PC-3 (cell line): ENCODE measurements around the gene CCR6. TPM values are rescaled to one million over a fixed set of nuclear protein-coding genes. Genes with fewer than 3 reads are reported as not detected.

Experiments
- ATAC-seq: fragments of 200-7000 bp; cut with Tn5 transposase; 2 replicates; pipeline ENCODE4 v1.9.1; 2020; ENCODE audit warnings: mild to moderate bottlenecking, moderate library complexity
- BruUV-seq: library from RNA; stranded (reverse); fragments of 400-500 nt; replicated peaks from 2 replicates; lab custom pipeline; 2021; lab: Mats Ljungman, UMichigan
- CTCF ChIA-PET: fragments of 300-600 bp; sonication (Branson Sonifier 250); formaldehyde crosslinking; loops from one replicate; lab custom pipeline; 2022; ENCODE audit warnings: antibody characterized with exemption; lab: Charles Lee
- POLR2A ChIA-PET: fragments of 300-600 bp; sonication (Branson Sonifier 250); formaldehyde crosslinking; loops from one replicate; lab custom pipeline; 2022; ENCODE audit warnings: antibody characterized with exemption; ENCODE audit not compliant: unreplicated experiment; lab: Charles Lee
- DNase-seq: peaks from one replicate; pipeline ENCODE4 v3.0.0-alpha.2; 2015
- H2AFZ ChIP-seq: fragments of 300-600 bp; sonication (generic); 2 replicates; pipeline ENCODE4 v1.6.0; 2016; ENCODE audit warnings: antibody characterized with exemption, low read length
- H3F3A ChIP-seq: fragments of 300-600 bp; sonication (generic); one replicate; pipeline ENCODE4 v1.6.0; 2017; ENCODE audit warnings: antibody characterized with exemption, low read length, control low read depth, mild to moderate bottlenecking; ENCODE audit not compliant: unreplicated experiment
- H3K27ac ChIP-seq: fragments of 300-600 bp; sonication (generic); 2 replicates; pipeline ENCODE4 v1.5.1; 2016; ENCODE audit warnings: mild to moderate bottlenecking, low read length
- H3K27me3 ChIP-seq: fragments of 300-600 bp; sonication (generic); 2 replicates; pipeline ENCODE4 v1.6.1; 2016; ENCODE audit warnings: low read length, mixed read lengths
- H3K36me3 ChIP-seq: fragments of 300-600 bp; sonication (generic); 2 replicates; pipeline ENCODE4 v1.6.1; 2016; ENCODE audit warnings: low read depth, mixed run types, low read length, mixed read lengths
- H3K4me1 ChIP-seq: fragments of 300-600 bp; sonication (generic); 2 replicates; pipeline ENCODE4 v1.5.1; 2016; ENCODE audit warnings: low read length; ENCODE audit not compliant: insufficient read depth
- H3K4me2 ChIP-seq: fragments of 300-600 bp; sonication (generic); 2 replicates; pipeline ENCODE4 v1.6.0; 2016; ENCODE audit warnings: low read length
- H3K4me3 ChIP-seq: fragments of 300-600 bp; sonication (generic); 2 replicates; pipeline ENCODE4 v1.5.1; 2016; ENCODE audit warnings: mild to moderate bottlenecking, low read length, mixed read lengths
- H3K79me2 ChIP-seq: fragments of 300-600 bp; sonication (generic); 2 replicates; pipeline ENCODE4 v1.6.1; 2017; ENCODE audit warnings: low read length, mixed read lengths
- H3K9ac ChIP-seq: fragments of 300-600 bp; sonication (generic); 2 replicates; pipeline ENCODE4 v1.6.0; 2016; ENCODE audit warnings: mild to moderate bottlenecking, low read length
- H3K9me2 ChIP-seq: fragments of 300-600 bp; sonication (generic); replicated peaks from 2 replicates; pipeline ENCODE4 v1.6.1; 2016; ENCODE audit warnings: mixed run types, low read length, mixed read lengths
- H3K9me3 ChIP-seq: fragments of 300-600 bp; sonication (generic); 2 replicates; pipeline ENCODE4 v1.6.1; 2016; ENCODE audit warnings: low read length, mixed read lengths
- H4K20me1 ChIP-seq: fragments of 300-600 bp; sonication (generic); 2 replicates; pipeline ENCODE4 v1.6.1; 2016; ENCODE audit warnings: low read length, mixed read lengths
- CTCF ChIP-seq: fragments of 300-600 bp; sonication (generic); conservative IDR thresholded peaks from 2 replicates; pipeline ENCODE4 v1.5.1; 2017; ENCODE audit warnings: antibody characterized with exemption, low read depth, mild to moderate bottlenecking, low read length
- EZH2 ChIP-seq: fragments of 300-600 bp; sonication (generic); IDR thresholded peaks from one replicate; pipeline ENCODE4 v1.6.1; 2017; ENCODE audit warnings: antibody characterized with exemption, mild to moderate bottlenecking, low read length; ENCODE audit not compliant: unreplicated experiment
- EZH2phosphoT487 ChIP-seq: fragments of 300-600 bp; sonication (generic); IDR thresholded peaks from 2 replicates; pipeline ENCODE4 v1.6.1; 2018; ENCODE audit warnings: mild to moderate bottlenecking, antibody characterized with exemption, low read length, borderline replicate concordance
- intact Hi-C: fragments of 100-400 bp; cut with micrococcal nuclease; formaldehyde crosslinking; loops from 2 replicates; pipeline ENCODE4 v1.9.0; 2023
- total RNA-seq: library from RNA; depleted of rRNA; stranded (reverse); fragments of >200 nt; gene quantifications from 2 replicates; pipeline ENCODE4 v1.2.3, GENCODE V29; 2014

The CCR6 gene
- total RNA-seq, 1 experiment from 2014 or later = not detected

- Histone ChIP-seq H3K9me3 (no peaks in the 10 kb centered on the region), H3K4me3 (no peak overlapping the region), H3K79me2 (no peaks in the 10 kb centered on the region), H3K4me1 (no peaks in the 10 kb centered on the region), H3K9me2 (no peaks in the 10 kb centered on the region), H3K36me3 (no peaks in the 10 kb centered on the region), H3K27me3 (peaks cover 52% of the 10 kb centered on the region), H2AFZ (no peak overlapping the region), H3F3A (no peaks in the 10 kb centered on the region), H3K27ac (no peak overlapping the region), H3K9ac (no peak overlapping the region), H3K4me2 (no peak overlapping the region), H4K20me1 (no peaks in the 10 kb centered on the region)
- TF ChIP-seq EZH2 = no peak
- TF ChIP-seq CTCF = no peak
- no peak for TF ChIP-seq EZH2phosphoT487
- ChIA-PET CTCF (no interaction called here), POLR2A (no interaction called here)
- BruUV-seq = no TSS peak
- intact Hi-C loops = no loop called here
- no peak for DNase-seq
- ATAC-seq = no peak
Measured at GRCh38 chr6:167112421-167112820, 10.5 kb upstream of the CCR6 start.

- no peak overlapping the region for H3K4me2 ChIP-seq
- CTCF ChIA-PET = no interaction called here
- intact Hi-C loops = no loop called here
- no peaks in the 10 kb centered on the region for H4K20me1 ChIP-seq
- TF ChIP-seq EZH2phosphoT487 (no peak), CTCF (no peak), EZH2 (no peak)
- no peaks in the 10 kb centered on the region for H3K36me3 ChIP-seq
- H3K9me3 ChIP-seq = no peaks in the 10 kb centered on the region
- BruUV-seq = no TSS peak
- no peaks in the 10 kb centered on the region for H3K4me1 ChIP-seq
- no peak overlapping the region for H3K27ac ChIP-seq
- no peak overlapping the region for H2AFZ ChIP-seq
- H3K9me2 ChIP-seq = no peaks in the 10 kb centered on the region
- H3K4me3 ChIP-seq = no peak overlapping the region
- peaks cover 46% of the 10 kb centered on the region for H3K27me3 ChIP-seq
- no peak for DNase-seq
- H3K9ac ChIP-seq = no peak overlapping the region
- no peaks in the 10 kb centered on the region for H3F3A ChIP-seq
- no peaks in the 10 kb centered on the region for H3K79me2 ChIP-seq
- POLR2A ChIA-PET = no interaction called here
- no peak for ATAC-seq
Measured at GRCh38 chr6:167113047-167113754, 9.7 kb upstream of the CCR6 start.
